Activated T-cell treated with anti-CD3 and anti-CD28 coated beads, Interleukin-2, amount 50 U/mL, for 1 hour (primary cell): Measurements from ENCODE around the gene SPTSSA.
"Not testable (repeated sequence)": the region's sequence is repeated elsewhere in the genome, so short reads cannot be mapped to it uniquely, and the experiment has no call there.

Experiments used
- DNase-seq: peaks from one replicate; pipeline ENCODE4 v3.0.0-alpha.2; 2020

SPTSSA gene

GRCh38 chr14:34470319-34470718, 8.3 kb upstream of the SPTSSA start:
- DNase-seq = no peak

DNA sequence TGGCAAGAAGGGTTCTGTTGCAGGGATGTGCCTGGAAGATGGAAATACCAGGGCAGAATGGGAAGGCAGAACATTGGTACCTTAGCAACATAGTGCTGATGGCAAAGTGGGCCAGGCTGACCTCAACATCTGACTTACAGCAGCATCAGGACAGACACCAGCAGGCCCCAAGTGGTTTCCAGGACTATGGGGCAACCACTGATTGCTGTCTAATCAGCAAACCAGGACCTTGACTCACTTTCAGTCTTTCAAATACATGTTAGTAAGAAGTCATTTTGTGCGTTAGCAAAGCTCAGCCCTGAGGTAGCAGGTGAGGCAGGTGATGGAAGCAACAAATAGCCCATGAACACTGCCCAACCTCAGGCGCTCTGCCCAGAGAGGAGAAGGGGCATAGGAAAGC, 4.7 kb upstream of the SPTSSA start:
- DNase-seq = no peak

GRCh38 chr14:34465069-34465859, 3.2 kb upstream of the SPTSSA start:
- no peak for DNase-seq

GRCh38 chr14:34463598-34463961, 1.5 kb upstream of the SPTSSA start:
- no peak for DNase-seq

- no peak for DNase-seq
Measured at GRCh38 chr14:34461334-34462131, 507 bp downstream of the SPTSSA start.

GRCh38 chr14:34460841-34461240, 1.2 kb downstream of the SPTSSA start:
- no peak for DNase-seq

DNA sequence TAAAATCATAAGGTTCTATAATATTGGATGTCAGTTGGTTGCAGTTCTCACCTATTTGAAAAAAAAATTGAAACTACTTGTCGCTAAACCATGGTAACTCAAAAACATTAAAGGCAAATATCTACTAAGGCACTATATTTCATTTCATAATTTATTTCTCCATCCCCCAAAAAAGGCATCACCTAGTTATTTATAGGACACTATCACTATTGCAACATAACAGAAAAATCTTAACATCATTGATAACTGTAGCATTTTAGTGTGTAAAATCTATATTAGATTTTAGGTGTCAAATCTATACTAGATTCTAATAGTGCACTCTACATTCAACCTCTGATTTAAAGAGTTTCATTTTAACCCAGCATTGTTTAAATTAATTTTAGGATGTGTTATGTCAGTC, 1.7 kb downstream of the SPTSSA start:
- no peak for DNase-seq

DNA sequence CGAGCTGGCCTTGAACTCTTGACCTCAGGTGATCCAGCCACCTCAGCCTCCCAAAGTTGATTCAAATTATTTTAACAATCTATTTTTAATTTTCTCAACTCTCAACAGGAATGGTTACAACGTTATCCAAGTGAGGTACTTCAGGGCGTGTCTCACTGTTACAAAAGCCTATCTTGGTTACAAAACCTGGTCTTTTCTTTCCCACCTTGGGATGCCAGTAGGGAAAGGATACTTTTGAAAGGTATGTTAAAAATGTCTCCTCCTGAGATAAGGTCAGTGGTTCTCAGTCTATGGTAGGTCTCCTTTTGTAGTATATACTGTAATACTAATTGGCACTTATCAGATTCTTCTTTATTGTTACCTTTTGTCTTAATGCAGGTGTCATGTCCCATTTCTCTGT, 4.9 kb downstream of the SPTSSA start:
- DNase-seq = no peak

- DNase-seq = no peak
Measured at GRCh38 chr14:34453226-34453625, 8.8 kb downstream of the SPTSSA start.

DNA sequence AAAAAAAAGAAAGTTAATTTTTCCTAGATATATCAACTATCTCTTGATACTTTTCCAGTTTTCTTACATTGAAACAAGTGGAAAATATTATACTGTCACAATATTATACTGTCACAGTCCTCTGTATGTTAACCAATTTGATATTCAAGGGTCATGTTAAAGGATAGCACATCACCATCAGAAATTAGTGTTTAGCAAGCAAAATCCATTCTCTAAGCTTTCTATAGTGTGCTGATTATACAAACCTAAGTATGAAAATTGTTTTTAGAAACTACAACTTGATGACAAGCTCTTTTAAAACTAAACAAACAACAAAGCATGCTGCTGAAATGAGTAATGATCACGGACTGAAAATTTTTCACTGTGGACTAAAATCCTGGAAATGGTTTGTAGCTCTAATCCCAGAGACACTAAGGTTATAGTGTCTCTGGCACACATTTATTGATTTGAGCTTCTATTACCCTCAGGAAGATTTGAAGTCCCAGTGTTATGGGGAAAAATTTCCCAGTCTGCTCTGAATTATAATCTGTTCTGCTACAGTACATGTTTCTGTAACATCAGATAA, 9.7 kb downstream of the SPTSSA start:
- DNase-seq = no peak

GRCh38 chr14:34450958-34451357, 11.1 kb downstream of the SPTSSA start:
- no peak for DNase-seq

GRCh38 chr14:34450542-34450915, 11.5 kb downstream of the SPTSSA start:
- no peak for DNase-seq

DNA sequence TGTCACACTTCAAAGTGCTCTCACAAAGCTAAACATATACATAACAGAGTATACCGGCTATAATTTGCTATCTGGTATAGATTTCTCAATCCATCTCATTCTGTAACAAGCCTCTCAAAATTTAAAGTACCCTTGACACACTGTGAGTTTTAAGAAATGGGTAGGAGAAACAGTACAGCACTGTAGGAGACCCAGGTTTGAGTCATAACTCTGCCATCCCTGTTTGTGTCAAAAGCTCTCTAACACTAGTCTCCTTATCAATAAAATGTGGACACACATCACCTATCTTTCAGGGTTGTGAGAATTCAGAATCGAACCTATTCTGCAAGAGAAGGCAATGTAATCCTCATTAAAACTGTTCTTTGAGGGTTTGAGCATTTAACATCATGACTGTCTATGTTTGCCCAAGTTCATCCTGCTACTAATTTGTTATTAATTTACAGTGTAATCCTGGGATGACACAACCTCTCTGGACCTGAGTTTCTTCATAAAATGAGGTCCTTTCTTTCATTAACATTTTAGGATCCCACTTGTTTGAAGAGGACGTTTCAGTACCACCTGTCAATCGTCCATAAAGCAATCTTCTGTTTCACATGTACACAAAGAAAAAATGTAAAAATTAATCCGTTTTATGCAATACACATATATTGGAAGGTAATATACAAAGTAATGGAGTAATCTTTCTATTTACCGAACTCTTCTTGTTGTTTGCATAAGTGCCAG, 12.1 kb downstream of the SPTSSA start:
- no peak for DNase-seq

GRCh38 chr14:34439090-34439489, 22.9 kb downstream of the SPTSSA start:
- DNase-seq = no peak

GRCh38 chr14:34438438-34438837, 23.6 kb downstream of the SPTSSA start:
- no peak for DNase-seq

- no peak for DNase-seq
Measured at GRCh38 chr14:34437729-34438080, 24.3 kb downstream of the SPTSSA start.

DNA sequence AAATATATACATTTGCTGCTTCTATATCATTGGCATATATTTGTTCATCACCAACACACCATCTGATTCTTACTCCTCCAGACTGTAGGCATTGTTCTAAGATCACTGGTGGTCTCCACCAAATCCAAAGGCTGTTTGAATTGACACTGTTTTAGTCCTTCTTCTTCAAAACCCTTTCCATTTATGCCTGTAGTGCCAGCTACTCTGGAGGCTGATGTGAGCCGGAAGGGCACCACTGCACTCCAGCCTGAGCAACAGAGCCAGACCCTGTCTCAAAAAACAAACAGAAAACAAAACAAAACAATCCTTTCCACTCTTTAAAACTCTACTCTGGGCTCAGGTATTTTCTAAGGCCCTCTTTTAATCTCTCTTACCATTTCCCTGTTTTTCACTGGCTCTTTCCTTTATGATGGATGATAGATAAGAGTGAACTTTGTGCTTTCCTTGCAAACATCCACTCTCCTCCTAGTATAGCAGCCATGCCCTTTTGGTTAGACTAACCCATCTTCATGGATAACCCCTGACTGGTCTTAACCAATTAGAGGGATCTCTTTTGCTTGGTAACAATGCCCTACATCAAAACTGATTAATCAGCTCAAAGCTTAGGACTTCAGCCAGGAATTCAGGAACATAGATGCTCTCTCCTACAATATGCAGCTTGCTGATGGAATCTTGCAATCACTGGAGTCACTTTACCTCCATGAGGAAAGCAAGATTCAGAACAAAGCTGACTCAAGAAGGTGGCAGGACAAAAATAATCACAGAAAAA, 24.9 kb downstream of the SPTSSA start:
- DNase-seq = no peak

DNA sequence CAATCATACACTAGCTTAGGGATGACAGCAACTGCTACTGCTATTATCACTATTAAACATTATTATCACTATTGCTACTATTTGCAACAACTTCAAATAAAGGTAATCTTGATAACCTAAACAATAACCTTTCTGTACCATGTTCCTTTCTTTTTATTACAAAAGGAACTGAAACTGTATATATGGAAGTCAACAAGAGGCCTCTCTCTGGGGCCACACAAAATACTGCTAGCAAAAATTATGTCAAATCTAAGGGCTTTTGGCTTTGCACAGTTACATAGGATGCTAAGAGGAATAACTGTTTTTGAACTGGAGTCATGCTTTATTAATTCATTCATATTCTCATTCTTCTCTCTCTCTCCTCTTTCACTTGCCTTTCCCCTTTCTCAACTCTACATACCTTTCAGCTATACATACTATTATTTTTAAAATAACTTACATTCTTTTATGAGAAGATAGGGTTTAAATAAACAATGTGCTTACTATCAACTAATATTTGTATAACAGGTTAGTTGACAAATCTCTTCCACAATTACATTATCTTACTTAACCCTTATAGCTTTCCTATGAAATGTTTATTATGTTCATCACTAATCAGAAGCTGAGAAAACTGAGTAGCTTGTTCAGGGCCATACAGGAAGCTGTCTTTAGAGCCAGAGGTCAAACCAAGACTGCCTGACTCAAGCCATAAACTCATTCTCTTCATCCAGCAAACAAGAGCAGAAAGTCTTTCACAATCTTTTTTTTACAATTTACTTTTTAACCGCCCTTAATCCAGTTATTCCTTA, 25.7 kb downstream of the SPTSSA start:
- DNase-seq = no peak

- DNase-seq = no peak
Measured at GRCh38 chr14:34433957-34434356, 28.1 kb downstream of the SPTSSA start.

DNA sequence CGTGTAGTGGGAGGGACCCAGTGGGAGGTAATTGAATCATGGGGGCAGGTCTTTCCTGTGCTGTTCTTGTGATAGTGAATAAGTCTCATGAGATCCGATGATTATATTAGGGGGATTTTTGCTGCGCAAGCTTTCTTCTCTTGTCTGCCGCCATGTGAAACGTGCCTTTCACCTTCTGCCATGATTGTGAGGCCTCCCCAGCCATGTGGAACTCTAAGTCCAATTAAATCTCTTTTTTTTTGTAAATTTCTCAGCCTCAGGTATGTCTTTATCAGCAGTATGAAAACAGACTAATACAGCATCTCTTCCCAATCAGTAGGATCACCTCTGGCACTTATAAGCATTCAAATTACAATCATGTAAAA, 34.0 kb downstream of the SPTSSA start:
- not testable (repeated sequence) for DNase-seq

- no peak for DNase-seq
Measured at GRCh38 chr14:34426313-34427295, 35.4 kb downstream of the SPTSSA start.
